Thyroid gland (tissue), 4 donors: ENCODE results near the gene ATXN1.

ENCODE experiments used
- POLR2A ChIP-seq, 2 donors: fragments of 450-650 bp; IDR thresholded peaks; one replicate each; pipeline ENCODE4 v1.6.1; 2017; ENCODE audit warnings: antibody characterized with exemption in 2 of 2, mild to moderate bottlenecking in 2 of 2, moderate library complexity in 1 of 2
- TF ChIP-seq, protein P1 (sequence below), 6 experiments: fragments of 200-600 bp in 3 of 6; fragments of 450-650 bp in 3 of 6; sonication (generic) in 3 of 6; IDR thresholded peaks; one replicate each; pipeline ENCODE4 v1.5.1; 2016 to 2019; ENCODE audit warnings: antibody characterized with exemption in 6 of 6, mild to moderate bottlenecking in 2 of 6, inconsistent platforms in 1 of 6, moderate library complexity in 1 of 6

DNA sequence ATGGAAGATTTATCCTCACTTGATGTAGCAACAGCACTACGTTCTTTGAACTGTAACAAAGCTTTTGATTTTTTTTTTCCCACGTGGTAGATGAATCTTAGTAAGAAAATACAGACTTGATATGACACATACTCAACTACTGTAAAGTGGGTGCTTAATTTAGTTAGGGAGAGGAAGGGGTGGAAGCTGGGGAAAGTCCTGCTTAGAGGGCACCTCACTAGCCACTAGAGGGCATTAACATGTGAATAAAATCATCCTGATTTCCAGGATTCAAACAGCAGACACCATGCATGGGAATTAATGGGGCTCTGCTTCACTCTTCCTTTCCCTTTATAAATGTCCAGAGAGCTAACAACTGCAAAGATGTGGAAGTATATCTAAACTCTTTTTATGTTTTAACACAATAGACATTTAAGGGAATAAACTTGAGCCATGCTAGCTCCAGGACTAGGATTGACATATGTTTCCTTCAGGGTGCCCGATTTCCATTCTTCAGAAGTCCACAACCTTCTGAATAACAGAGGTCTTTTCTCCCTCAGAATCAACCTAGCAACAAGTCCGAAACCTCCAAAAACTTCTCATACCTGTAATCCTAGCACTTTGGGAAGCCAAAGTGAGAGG lies 250.1 kb downstream of the ATXN1 start:
- TF ChIP-seq, protein P1, sequence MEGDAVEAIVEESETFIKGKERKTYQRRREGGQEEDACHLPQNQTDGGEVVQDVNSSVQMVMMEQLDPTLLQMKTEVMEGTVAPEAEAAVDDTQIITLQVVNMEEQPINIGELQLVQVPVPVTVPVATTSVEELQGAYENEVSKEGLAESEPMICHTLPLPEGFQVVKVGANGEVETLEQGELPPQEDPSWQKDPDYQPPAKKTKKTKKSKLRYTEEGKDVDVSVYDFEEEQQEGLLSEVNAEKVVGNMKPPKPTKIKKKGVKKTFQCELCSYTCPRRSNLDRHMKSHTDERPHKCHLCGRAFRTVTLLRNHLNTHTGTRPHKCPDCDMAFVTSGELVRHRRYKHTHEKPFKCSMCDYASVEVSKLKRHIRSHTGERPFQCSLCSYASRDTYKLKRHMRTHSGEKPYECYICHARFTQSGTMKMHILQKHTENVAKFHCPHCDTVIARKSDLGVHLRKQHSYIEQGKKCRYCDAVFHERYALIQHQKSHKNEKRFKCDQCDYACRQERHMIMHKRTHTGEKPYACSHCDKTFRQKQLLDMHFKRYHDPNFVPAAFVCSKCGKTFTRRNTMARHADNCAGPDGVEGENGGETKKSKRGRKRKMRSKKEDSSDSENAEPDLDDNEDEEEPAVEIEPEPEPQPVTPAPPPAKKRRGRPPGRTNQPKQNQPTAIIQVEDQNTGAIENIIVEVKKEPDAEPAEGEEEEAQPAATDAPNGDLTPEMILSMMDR (IDR thresholded peaks at IDR 0.05), result peak in 4 of 6 experiments; percentile 50 to 67 (median 54)
- TF ChIP-seq POLR2A (IDR thresholded peaks at IDR 0.05), result no peak
